H1 (cell line): Measurements from ENCODE around the gene CNBD2. TPM values are rescaled to one million over a fixed set of nuclear protein-coding genes. Genes with fewer than 3 reads are reported as not detected.
A peak's percentile ranks its signal among the peaks of the same experiment; 100 is the strongest.

ENCODE experiments used
- BACH1 ChIP-seq: IDR thresholded peaks from 2 replicates; pipeline ENCODE4 v1.6.1; 2012; ENCODE audit warnings: low read length, improper control_type of control experiment
- EP300 ChIP-seq, 2 experiments: IDR thresholded peaks; 1 replicate in 1 of 2; 2 replicates in 1 of 2; pipeline ENCODE4 v1.6.1; 2011 to 2012; ENCODE audit warnings: low read depth in 2 of 2, low read length in 2 of 2, mild to moderate bottlenecking in 2 of 2, borderline replicate concordance in 1 of 2, inconsistent platforms in 1 of 2, moderate library complexity in 1 of 2
- JUN ChIP-seq: IDR thresholded peaks from 2 replicates; pipeline ENCODE4 v1.6.1; 2011; ENCODE audit warnings: low read depth, mild to moderate bottlenecking, improper control_type of control experiment, low read length
- MAX ChIP-seq: IDR thresholded peaks from 2 replicates; pipeline ENCODE4 v1.6.1; 2012; ENCODE audit warnings: inconsistent platforms
- PHF8 ChIP-seq: fragments of 200-600 bp; sonication (generic); conservative IDR thresholded peaks from 2 replicates; pipeline ENCODE4 v1.7.1; 2012; ENCODE audit warnings: low read depth, mild to moderate bottlenecking, inconsistent platforms, low read length, moderate library complexity
- RFX5 ChIP-seq: IDR thresholded peaks from 2 replicates; pipeline ENCODE4 v1.6.1; 2011; ENCODE audit warnings: low read depth, low read length, improper control_type of control experiment, borderline replicate concordance
- TAF7 ChIP-seq: optimal IDR thresholded peaks from 2 replicates; pipeline ENCODE3; 2011; ENCODE audit warnings: low read depth, mild to moderate bottlenecking, inconsistent platforms, low read length, moderate library complexity, borderline replicate concordance
- TCF12 ChIP-seq: IDR thresholded peaks from 2 replicates; pipeline ENCODE4 v1.6.1; 2011; ENCODE audit warnings: low read depth, mild to moderate bottlenecking, low read length
- TEAD4 ChIP-seq: IDR thresholded peaks from 2 replicates; pipeline ENCODE4 v1.6.1; 2012; ENCODE audit warnings: low read depth, low read length, inconsistent platforms, mixed read lengths
- USF2 ChIP-seq: IDR thresholded peaks from 2 replicates; pipeline ENCODE4 v1.6.1; 2011; ENCODE audit warnings: low read length, improper control_type of control experiment
- polyA plus RNA-seq, 7 experiments: library from polyadenylated mRNA; depleted of rRNA in 3 of 7; stranded (reverse) in 5 of 7; unstranded in 2 of 7; fragments of >200 nt in 5 of 7; fragments of 200-250 nt in 2 of 7; gene quantifications; 1 replicate in 5 of 7; 2 replicates in 1 of 7; 4 replicates in 1 of 7; pipeline versions ENCODE4 v1.2.1 to v1.2.3, GENCODE V29; 2011 to 2013; ENCODE audit warnings: missing spikeins in 2 of 7, mixed read lengths in 2 of 7
- total RNA-seq: library from RNA; stranded (reverse); fragmentation: NEBNext Ultra II Directional; extraction: Animal tissue kit (Norgen Biotek cat#: 25700); gene quantifications from 2 replicates; pipeline ENCODE4 v1.2.1, GENCODE V29; 2021
- TF ChIP-seq, protein P1 (sequence below), 3 experiments: IDR thresholded peaks; 1 replicate in 2 of 3; 2 replicates in 1 of 3; pipeline versions ENCODE4 v1.5.1 to v1.6.1; 2011; ENCODE audit warnings: low read length in 3 of 3, mild to moderate bottlenecking in 3 of 3, inconsistent platforms in 2 of 3, low read depth in 1 of 3, moderate library complexity in 1 of 3; ENCODE audit not compliant: insufficient read depth in 1 of 3; ENCODE audit errors: control extremely low read depth in 1 of 3

Gene CNBD2
- total and polyA plus RNA-seq, 2 of the 8 experiments (the other 6 are each of a cell fraction or from before 2014, with no cell fraction given), result 2.6 to 4.5 TPM

GRCh38 chr20:35947489-35947888 is 20.9 kb upstream of the CNBD2 start (continued):
- TF ChIP-seq, protein P1, sequence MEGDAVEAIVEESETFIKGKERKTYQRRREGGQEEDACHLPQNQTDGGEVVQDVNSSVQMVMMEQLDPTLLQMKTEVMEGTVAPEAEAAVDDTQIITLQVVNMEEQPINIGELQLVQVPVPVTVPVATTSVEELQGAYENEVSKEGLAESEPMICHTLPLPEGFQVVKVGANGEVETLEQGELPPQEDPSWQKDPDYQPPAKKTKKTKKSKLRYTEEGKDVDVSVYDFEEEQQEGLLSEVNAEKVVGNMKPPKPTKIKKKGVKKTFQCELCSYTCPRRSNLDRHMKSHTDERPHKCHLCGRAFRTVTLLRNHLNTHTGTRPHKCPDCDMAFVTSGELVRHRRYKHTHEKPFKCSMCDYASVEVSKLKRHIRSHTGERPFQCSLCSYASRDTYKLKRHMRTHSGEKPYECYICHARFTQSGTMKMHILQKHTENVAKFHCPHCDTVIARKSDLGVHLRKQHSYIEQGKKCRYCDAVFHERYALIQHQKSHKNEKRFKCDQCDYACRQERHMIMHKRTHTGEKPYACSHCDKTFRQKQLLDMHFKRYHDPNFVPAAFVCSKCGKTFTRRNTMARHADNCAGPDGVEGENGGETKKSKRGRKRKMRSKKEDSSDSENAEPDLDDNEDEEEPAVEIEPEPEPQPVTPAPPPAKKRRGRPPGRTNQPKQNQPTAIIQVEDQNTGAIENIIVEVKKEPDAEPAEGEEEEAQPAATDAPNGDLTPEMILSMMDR (IDR thresholded peaks at IDR 0.05; ENCODE audit: control extremely low read depth in 1 of 3, insufficient read depth in 1 of 3, low read depth in 1 of 3, low read length in 3 of 3), result peak; percentile 78 to 92 (median 78)
- TF ChIP-seq JUN, result no peak
- no peak for TF ChIP-seq RFX5
- TF ChIP-seq USF2, result no peak
- 0 out of 2 replicates have a peak, but pooled peaks have one; percentile 45 for TF ChIP-seq TCF12
- TF ChIP-seq EP300 (IDR thresholded peaks at IDR 0.05; ENCODE audit: borderline replicate concordance in 1 of 2, low read depth in 2 of 2, low read length in 2 of 2), result no peak
- TF ChIP-seq BACH1, result no peak
- TF ChIP-seq TEAD4, result no peak
- TF ChIP-seq PHF8, result no peak
- TF ChIP-seq MAX, result peak; percentile 41; the same call in 1 of the 2 replicates
- no peak for TF ChIP-seq TAF7
